Smooth muscle cell (in vitro differentiated cells): ENCODE data around the gene SLC23A2. TPM values are rescaled to one million over a fixed set of nuclear protein-coding genes. Genes with fewer than 3 reads are reported as not detected.

Experiments used
- DNase-seq: peaks from one replicate; lab custom pipeline; 2025; ENCODE audit not compliant: unreplicated experiment; lab: John Stamatoyannopoulos, UW
- H2AFZ ChIP-seq: fragments of 200-600 bp; sonication (generic); 2 replicates; pipeline ENCODE4 v1.6.0; 2016; ENCODE audit warnings: antibody characterized with exemption, low read depth, mild to moderate bottlenecking
- H3F3A ChIP-seq: fragments of 200-600 bp; sonication (generic); 2 replicates; pipeline ENCODE4 v1.6.0; 2017; ENCODE audit warnings: antibody characterized with exemption, low read depth
- H3K27ac ChIP-seq: fragments of 200-600 bp; sonication (generic); 2 replicates; pipeline ENCODE4 v1.5.1; 2016; ENCODE audit warnings: low read depth, mild to moderate bottlenecking
- H3K27me3 ChIP-seq: fragments of 200-600 bp; sonication (generic); 2 replicates; pipeline ENCODE4 v1.6.1; 2016; ENCODE audit warnings: low read depth, mild to moderate bottlenecking
- H3K36me3 ChIP-seq: fragments of 200-600 bp; sonication (generic); 2 replicates; pipeline ENCODE4 v1.5.1; 2016; ENCODE audit warnings: low read depth
- H3K4me1 ChIP-seq: fragments of 200-600 bp; sonication (generic); 2 replicates; pipeline ENCODE4 v1.5.1; 2016; ENCODE audit warnings: low read depth
- H3K4me2 ChIP-seq: fragments of 200-600 bp; sonication (generic); 2 replicates; pipeline ENCODE4 v1.6.0; 2016; ENCODE audit warnings: mild to moderate bottlenecking
- H3K4me3 ChIP-seq: fragments of 200-600 bp; sonication (generic); 2 replicates; pipeline ENCODE4 v1.5.1; 2016; ENCODE audit warnings: mild to moderate bottlenecking
- H3K79me2 ChIP-seq: fragments of 200-600 bp; sonication (generic); 2 replicates; pipeline ENCODE4 v1.6.0; 2016; ENCODE audit warnings: low read depth, mild to moderate bottlenecking
- H3K9ac ChIP-seq: fragments of 200-600 bp; sonication (generic); 2 replicates; pipeline ENCODE4 v1.6.0; 2016; ENCODE audit warnings: low read depth
- H3K9me3 ChIP-seq: fragments of 200-600 bp; sonication (generic); replicated peaks from 2 replicates; pipeline ENCODE4 v1.5.1; 2016; ENCODE audit warnings: low read depth
- H4K20me1 ChIP-seq: fragments of 200-600 bp; sonication (generic); 2 replicates; pipeline ENCODE4 v1.6.0; 2016; ENCODE audit warnings: low read depth
- WGBS: methylation state at CpG from one replicate; pipeline ENCODE4 v1.1.7; 2016; ENCODE audit warnings: low lambda C conversion rate; 5-methylcytosine and 5-hydroxymethylcytosine counted together
- polyA plus RNA-seq: library from polyadenylated mRNA; unstranded; fragments of >200 nt; fragmentation: Nextera tagmentation; extraction: Ambion mirVana; gene quantifications from 2 replicates; pipeline ENCODE4 v1.2.1, GENCODE V29; 2016
- total RNA-seq: library from RNA; depleted of rRNA; stranded (reverse); fragments of >200 nt; gene quantifications from 2 replicates; pipeline ENCODE4 v1.2.3, GENCODE V29; 2014
- TF ChIP-seq, protein P1 (sequence below): fragments of 200-600 bp; sonication (generic); IDR thresholded peaks from 2 replicates; pipeline ENCODE4 v1.5.1; 2017; ENCODE audit warnings: borderline replicate concordance, mild to moderate bottlenecking, antibody characterized with exemption; ENCODE audit not compliant: insufficient read depth, poor library complexity, severe bottlenecking

SLC23A2 gene
- total and polyA plus RNA-seq, 2 experiments from 2014 or later: 1.4 to 5.0 TPM

- no peak for DNase-seq
- Histone ChIP-seq H3F3A (no peaks in the 10 kb centered on the region), H3K4me1 (no peaks in the 10 kb centered on the region), H3K27ac (no peak overlapping the region), H4K20me1 (no peaks in the 10 kb centered on the region), H3K27me3 (no peaks in the 10 kb centered on the region), H3K9me3 (no peaks in the 10 kb centered on the region), H2AFZ (no peak overlapping the region), H3K79me2 (no peaks in the 10 kb centered on the region), H3K36me3 (no peaks in the 10 kb centered on the region), H3K4me3 (no peak overlapping the region), H3K4me2 (no peak overlapping the region), H3K9ac (no peak overlapping the region)
- TF ChIP-seq, protein P1, sequence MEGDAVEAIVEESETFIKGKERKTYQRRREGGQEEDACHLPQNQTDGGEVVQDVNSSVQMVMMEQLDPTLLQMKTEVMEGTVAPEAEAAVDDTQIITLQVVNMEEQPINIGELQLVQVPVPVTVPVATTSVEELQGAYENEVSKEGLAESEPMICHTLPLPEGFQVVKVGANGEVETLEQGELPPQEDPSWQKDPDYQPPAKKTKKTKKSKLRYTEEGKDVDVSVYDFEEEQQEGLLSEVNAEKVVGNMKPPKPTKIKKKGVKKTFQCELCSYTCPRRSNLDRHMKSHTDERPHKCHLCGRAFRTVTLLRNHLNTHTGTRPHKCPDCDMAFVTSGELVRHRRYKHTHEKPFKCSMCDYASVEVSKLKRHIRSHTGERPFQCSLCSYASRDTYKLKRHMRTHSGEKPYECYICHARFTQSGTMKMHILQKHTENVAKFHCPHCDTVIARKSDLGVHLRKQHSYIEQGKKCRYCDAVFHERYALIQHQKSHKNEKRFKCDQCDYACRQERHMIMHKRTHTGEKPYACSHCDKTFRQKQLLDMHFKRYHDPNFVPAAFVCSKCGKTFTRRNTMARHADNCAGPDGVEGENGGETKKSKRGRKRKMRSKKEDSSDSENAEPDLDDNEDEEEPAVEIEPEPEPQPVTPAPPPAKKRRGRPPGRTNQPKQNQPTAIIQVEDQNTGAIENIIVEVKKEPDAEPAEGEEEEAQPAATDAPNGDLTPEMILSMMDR: no peak
- 67% methylated on average over 8 of the region's 8 CpGs for WGBS
Measured at GRCh38 chr20:4809707-4810106, 191.6 kb downstream of the SLC23A2 start.

- Histone ChIP-seq H3K9ac (no peak overlapping the region), H2AFZ (no peak overlapping the region), H3K27ac (no peak overlapping the region), H3F3A (no peaks in the 10 kb centered on the region), H3K79me2 (no peaks in the 10 kb centered on the region), H3K36me3 (no peaks in the 10 kb centered on the region), H4K20me1 (no peaks in the 10 kb centered on the region), H3K9me3 (no peaks in the 10 kb centered on the region), H3K4me2 (no peak overlapping the region), H3K4me1 (no peaks in the 10 kb centered on the region), H3K27me3 (no peaks in the 10 kb centered on the region), H3K4me3 (no peak overlapping the region)
- 64% methylated on average over 1 of the region's 1 CpG for WGBS
- TF ChIP-seq, protein P1: no peak
- no peak for DNase-seq
Measured at GRCh38 chr20:4808872-4809271, 192.4 kb downstream of the SLC23A2 start.

DNA sequence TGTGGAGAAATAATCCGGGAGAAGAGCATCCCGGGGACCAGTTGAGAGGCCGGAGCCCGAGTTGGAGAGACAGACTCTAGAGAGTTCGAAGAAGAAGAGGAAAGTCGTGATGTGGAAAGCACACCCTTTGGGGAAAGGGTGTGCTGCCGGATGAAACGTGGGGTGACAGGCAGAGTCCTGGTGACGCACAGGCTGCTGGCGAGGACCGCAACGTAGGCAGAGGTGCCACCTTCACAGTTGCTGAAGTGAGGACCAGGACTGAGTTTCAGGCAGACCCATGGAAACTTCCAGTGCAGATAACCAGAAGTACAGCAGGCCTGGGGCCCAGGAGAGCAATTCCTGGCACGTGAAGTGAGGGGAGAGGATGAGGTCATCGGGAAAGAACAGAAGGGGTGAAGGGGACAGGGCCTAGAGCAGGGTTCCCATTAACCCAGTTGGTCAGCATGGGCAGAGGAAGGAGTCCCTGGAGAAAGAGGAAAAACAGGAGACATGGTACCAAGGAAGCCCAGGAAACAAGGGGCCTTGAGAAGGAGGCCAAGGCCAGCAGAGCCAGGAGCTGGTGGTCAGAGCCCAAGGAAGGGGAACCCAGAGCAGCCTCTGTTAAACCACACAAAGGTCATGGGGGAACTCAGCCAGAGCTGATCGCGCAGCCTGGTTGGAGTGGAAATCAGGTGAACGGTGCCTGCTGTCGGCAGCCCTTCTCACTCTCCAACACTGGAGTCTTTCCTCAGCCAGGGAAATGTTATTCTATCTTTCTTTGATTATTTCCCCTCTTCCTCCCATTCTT is 195.5 kb downstream of the SLC23A2 start:
- Histone ChIP-seq H4K20me1 (no peaks in the 10 kb centered on the region), H3K79me2 (no peaks in the 10 kb centered on the region), H3K9ac (no peak overlapping the region), H3K4me2 (no peak overlapping the region), H3K36me3 (no peaks in the 10 kb centered on the region), H3K4me1 (no peaks in the 10 kb centered on the region), H2AFZ (no peak overlapping the region), H3K9me3 (no peaks in the 10 kb centered on the region), H3K27me3 (no peaks in the 10 kb centered on the region), H3F3A (no peaks in the 10 kb centered on the region), H3K27ac (no peak overlapping the region), H3K4me3 (no peak overlapping the region)
- TF ChIP-seq, protein P1: no peak
- 90% methylated on average over 18 of the region's 18 CpGs for WGBS
- DNase-seq: no peak

- WGBS: 84% methylated on average over 3 of the region's 3 CpGs
- no peak overlapping the region for H3K9ac ChIP-seq
- H3K79me2 ChIP-seq: no peaks in the 10 kb centered on the region
- no peaks in the 10 kb centered on the region for H3K4me1 ChIP-seq
- TF ChIP-seq, protein P1: no peak
- H3K4me3 ChIP-seq: no peak overlapping the region
- no peak overlapping the region for H2AFZ ChIP-seq
- H3F3A ChIP-seq: no peaks in the 10 kb centered on the region
- no peaks in the 10 kb centered on the region for H4K20me1 ChIP-seq
- no peaks in the 10 kb centered on the region for H3K27me3 ChIP-seq
- no peaks in the 10 kb centered on the region for H3K9me3 ChIP-seq
- H3K27ac ChIP-seq: no peak overlapping the region
- no peak overlapping the region for H3K4me2 ChIP-seq
- no peaks in the 10 kb centered on the region for H3K36me3 ChIP-seq
- DNase-seq: no peak
Measured at GRCh38 chr20:4802527-4802926, 198.8 kb downstream of the SLC23A2 start.
